H9 (cell line): ENCODE data around the gene CFAP410. TPM values are rescaled to one million over a fixed set of nuclear protein-coding genes. Genes with fewer than 3 reads are reported as not detected.

Source experiments
- DNase-seq: peaks from one replicate; pipeline ENCODE4 v3.0.0-alpha.2; 2017
- H2AFZ ChIP-seq: one replicate; pipeline ENCODE4 v1.6.1; 2013; ENCODE audit warnings: mild to moderate bottlenecking, low read length, control low read depth, moderate library complexity
- H2AK5ac ChIP-seq: 2 replicates; pipeline ENCODE4 v1.6.1; 2013; ENCODE audit warnings: low read length, control low read depth, mixed read lengths; ENCODE audit not compliant: insufficient read length
- H2BK120ac ChIP-seq: one replicate; pipeline ENCODE4 v1.6.1; 2013; ENCODE audit warnings: low read depth, mild to moderate bottlenecking, low read length, control low read depth, inconsistent platforms; ENCODE audit not compliant: poor library complexity, severe bottlenecking
- H2BK12ac ChIP-seq: 2 replicates; pipeline ENCODE4 v1.6.1; 2013; ENCODE audit warnings: low read length, control low read depth, mixed read lengths, low read depth; ENCODE audit not compliant: insufficient read length
- H2BK15ac ChIP-seq: 2 replicates; pipeline ENCODE4 v1.6.1; 2013; ENCODE audit warnings: low read depth, low read length, control low read depth
- H2BK20ac ChIP-seq: one replicate; pipeline ENCODE4 v1.6.1; 2013; ENCODE audit warnings: low read depth, mild to moderate bottlenecking, low read length, control low read depth, inconsistent platforms; ENCODE audit not compliant: poor library complexity, severe bottlenecking
- H2BK5ac ChIP-seq: 2 replicates; pipeline ENCODE4 v1.6.1; 2013; ENCODE audit warnings: low read length, control low read depth, mixed read lengths; ENCODE audit not compliant: insufficient read length
- H3K14ac ChIP-seq: 2 replicates; pipeline ENCODE4 v1.6.1; 2013; ENCODE audit warnings: low read length, control low read depth; ENCODE audit not compliant: insufficient read depth
- H3K18ac ChIP-seq: 2 replicates; pipeline ENCODE4 v1.6.1; 2013; ENCODE audit warnings: low read depth, mild to moderate bottlenecking, mixed read lengths, low read length, control low read depth; ENCODE audit not compliant: insufficient read length
- H3K23ac ChIP-seq: 2 replicates; pipeline ENCODE4 v1.6.1; 2013; ENCODE audit warnings: low read length, control low read depth, mixed read lengths, low read depth; ENCODE audit not compliant: insufficient read length
- H3K23me2 ChIP-seq: 2 replicates; pipeline ENCODE4 v1.6.1; 2013; ENCODE audit warnings: low read depth, mild to moderate bottlenecking, mixed read lengths, low read length, control low read depth; ENCODE audit not compliant: insufficient read length, poor library complexity, severe bottlenecking
- H3K27ac ChIP-seq: 2 replicates; pipeline ENCODE4 v1.5.1; 2013; ENCODE audit warnings: low read length, control low read depth, mixed read lengths, low read depth; ENCODE audit not compliant: insufficient read length
- H3K27me3 ChIP-seq: 2 replicates; pipeline ENCODE4 v1.6.1; 2013; ENCODE audit warnings: low read length, control low read depth, inconsistent platforms; ENCODE audit not compliant: insufficient read depth
- H3K4ac ChIP-seq: 2 replicates; pipeline ENCODE4 v1.6.1; 2013; ENCODE audit warnings: low read depth, mild to moderate bottlenecking, control low read depth, inconsistent platforms, low read length, moderate library complexity
- H3K4me1 ChIP-seq: 2 replicates; pipeline ENCODE4 v1.6.1; 2013; ENCODE audit warnings: low read length, control low read depth, inconsistent platforms; ENCODE audit not compliant: insufficient read depth
- H3K4me2 ChIP-seq: 2 replicates; pipeline ENCODE4 v1.6.1; 2013; ENCODE audit warnings: low read length, control low read depth, mixed read lengths; ENCODE audit not compliant: insufficient read length, insufficient read depth
- H3K56ac ChIP-seq: 2 replicates; pipeline ENCODE4 v1.6.1; 2013; ENCODE audit warnings: low read depth, mild to moderate bottlenecking, mixed read lengths, low read length, control low read depth; ENCODE audit not compliant: insufficient read length
- H3K79me1 ChIP-seq: 2 replicates; pipeline ENCODE4 v1.6.1; 2013; ENCODE audit warnings: low read depth, mild to moderate bottlenecking, moderate library complexity, low read length, control low read depth, inconsistent platforms; ENCODE audit not compliant: insufficient read depth, poor library complexity, severe bottlenecking
- H3K79me2 ChIP-seq: 2 replicates; pipeline ENCODE4 v1.6.1; 2013; ENCODE audit warnings: low read length, control low read depth, inconsistent platforms; ENCODE audit not compliant: insufficient read depth
- H3K9ac ChIP-seq: 2 replicates; pipeline ENCODE4 v1.6.1; 2013; ENCODE audit warnings: low read length, control low read depth, mixed read lengths; ENCODE audit not compliant: insufficient read length; ENCODE audit errors: extremely low read depth
- H3K9me3 ChIP-seq: one replicate; pipeline ENCODE4 v1.6.1; 2013; ENCODE audit warnings: low read depth, low read length, inconsistent platforms; ENCODE audit not compliant: control insufficient read depth
- H3T11ph ChIP-seq: one replicate; pipeline ENCODE4 v1.6.1; 2013; ENCODE audit warnings: mild to moderate bottlenecking, low read length, control low read depth, inconsistent platforms
- H4K20me1 ChIP-seq: one replicate; pipeline ENCODE4 v1.6.1; 2013; ENCODE audit not compliant: control insufficient read depth, insufficient read length, insufficient read depth
- H4K5ac ChIP-seq: 2 replicates; pipeline ENCODE4 v1.6.1; 2013; ENCODE audit warnings: low read depth, mild to moderate bottlenecking, mixed read lengths, low read length, control low read depth; ENCODE audit not compliant: insufficient read length
- H4K8ac ChIP-seq: replicated peaks from 2 replicates; pipeline ENCODE4 v1.6.1; 2013; ENCODE audit warnings: low read length, control low read depth, mixed read lengths, low read depth; ENCODE audit not compliant: insufficient read length
- H4K91ac ChIP-seq: 2 replicates; pipeline ENCODE4 v1.6.1; 2013; ENCODE audit warnings: low read depth, mild to moderate bottlenecking, moderate library complexity, mixed read lengths, low read length, control low read depth; ENCODE audit not compliant: insufficient read length
- H3K27ac Mint-ChIP-seq, 3 experiments: 2 replicates in 2 of 3; 3 replicates in 1 of 3; pipeline ENCODE4 v1.8.0; 2020 to 2021; ENCODE audit warnings: mixed read lengths in 3 of 3, mild to moderate bottlenecking in 1 of 3, moderate library complexity in 1 of 3
- H3K27me3 Mint-ChIP-seq: 2 replicates; pipeline ENCODE4 v1.8.0; 2021; ENCODE audit warnings: low read depth, mild to moderate bottlenecking, moderate library complexity, mixed read lengths
- H3K36me3 Mint-ChIP-seq, 3 experiments: 2 replicates in 2 of 3; 3 replicates in 1 of 3; pipeline ENCODE4 v1.8.0; 2020 to 2021; ENCODE audit warnings: low read depth in 3 of 3, mixed read lengths in 3 of 3; ENCODE audit not compliant: insufficient read depth in 1 of 3
- H3K4me1 Mint-ChIP-seq, 2 experiments: 2 replicates each; pipeline ENCODE4 v1.8.0; 2020; ENCODE audit warnings: mixed read lengths in 2 of 2
- H3K4me3 Mint-ChIP-seq, 2 experiments: 2 replicates in 1 of 2; 3 replicates in 1 of 2; pipeline ENCODE4 v1.8.0; 2020 to 2021; ENCODE audit warnings: mild to moderate bottlenecking in 2 of 2, mixed read lengths in 2 of 2, moderate library complexity in 1 of 2
- H3K9me3 Mint-ChIP-seq, 2 experiments: 2 replicates in 1 of 2; 3 replicates in 1 of 2; pipeline ENCODE4 v1.8.0; 2020; ENCODE audit warnings: mild to moderate bottlenecking in 2 of 2, mixed read lengths in 2 of 2, moderate library complexity in 1 of 2
- CTCF ChIP-seq: fragments of 200-600 bp; sonication (generic); conservative IDR thresholded peaks from 3 replicates; pipeline ENCODE4 v1.8.0; 2021; ENCODE audit warnings: antibody characterized with exemption, mild to moderate bottlenecking
- WGBS: extraction: QIAGEN DNeasy Blood & Tissue Kit; methylation state at CpG from one replicate; pipeline ENCODE4 v1.1.7; 2013; ENCODE audit warnings: missing lambda C conversion rate, low lambda C conversion rate, mixed read lengths; ENCODE audit not compliant: insufficient read length; ENCODE audit errors: extremely low coverage; 5-methylcytosine and 5-hydroxymethylcytosine counted together
- total RNA-seq: library from RNA; stranded (reverse); gene quantifications from 2 replicates; pipeline ENCODE4 v1.2.1, GENCODE V29; 2021

Gene CFAP410
- total RNA-seq, 1 experiment from 2014 or later, result 17.0 TPM

GRCh38 chr21:44383216-44383615 is 44.0 kb upstream of the CFAP410 start:
- peaks cover 0 to 6% (median 0%) of the 10 kb centered on the region in 3 experiments; a peak in 2 of 7 replicates for H3K36me3 Mint-ChIP-seq
- H4K91ac ChIP-seq, result no peak overlapping the region
- H3K4ac ChIP-seq, result no peak overlapping the region
- no peak overlapping the region for H2AFZ ChIP-seq
- H3K9ac ChIP-seq, result no peak overlapping the region
- no peak overlapping the region; a peak in 1 of 5 replicates for H3K4me3 Mint-ChIP-seq
- no peaks in the 10 kb centered on the region for H4K20me1 ChIP-seq
- H3K79me2 ChIP-seq, result no peaks in the 10 kb centered on the region
- no peak overlapping the region for H3K4me2 ChIP-seq
- no peak overlapping the region for H3K27ac ChIP-seq
- no peaks in the 10 kb centered on the region for H3K4me1 ChIP-seq
- DNase-seq, result no peak
- no peak overlapping the region for H2BK12ac ChIP-seq
- WGBS, result no CpG with 5 or more reads among the region's 4 CpGs
- H2BK120ac ChIP-seq, result no peak overlapping the region
- no peaks in the 10 kb centered on the region for H3K9me3 ChIP-seq
- no peak overlapping the region for H2BK5ac ChIP-seq
- no peaks in the 10 kb centered on the region for H3K27me3 ChIP-seq
- no peak for TF ChIP-seq CTCF
- 0 out of 7 replicates have a peak overlapping the region, but pooled peaks of 1 of the 3 experiments have one; percentile 24 for H3K27ac Mint-ChIP-seq
- H3K18ac ChIP-seq, result no peak overlapping the region
- H3K9me3 Mint-ChIP-seq, result peaks cover 27 to 33% of the 10 kb centered on the region in 2 experiments
- peaks cover 11 to 12% of the 10 kb centered on the region in 2 experiments for H3K4me1 Mint-ChIP-seq
- no peak overlapping the region for H2AK5ac ChIP-seq
- no peak overlapping the region for H3K56ac ChIP-seq
- no peak overlapping the region for H3K14ac ChIP-seq
- H3K23ac ChIP-seq, result no peak overlapping the region
- no peaks in the 10 kb centered on the region for H3K23me2 ChIP-seq
- H3K27me3 Mint-ChIP-seq, result peaks cover 32% of the 10 kb centered on the region
- no peaks in the 10 kb centered on the region for H3K79me1 ChIP-seq
- no peak overlapping the region for H4K5ac ChIP-seq
- no peak overlapping the region for H4K8ac ChIP-seq
- H2BK20ac ChIP-seq, result no peak overlapping the region
- no peak overlapping the region for H2BK15ac ChIP-seq
- no peak overlapping the region for H3T11ph ChIP-seq
